CD14-positive monocyte (primary cell): ENCODE measurements around the gene FGF14. TPM values are rescaled to one million over a fixed set of nuclear protein-coding genes. Genes with fewer than 3 reads are reported as not detected.

ENCODE experiments used
- DNase-seq, 3 donors: peaks; one replicate each; pipeline ENCODE4 v3.0.0-alpha.2; 2011 to 2022
- H2AFZ ChIP-seq: 2 replicates; pipeline ENCODE4 v1.6.0; 2012; ENCODE audit warnings: mild to moderate bottlenecking, low read depth, low read length, inconsistent platforms; ENCODE audit not compliant: insufficient read depth, poor library complexity, severe bottlenecking
- H3K27ac ChIP-seq, 2 donors: 1 replicate in 1 of 2; 2 replicates in 1 of 2; pipeline ENCODE4 v1.5.1; 2012 to 2013; ENCODE audit warnings: low read length in 2 of 2, control low read depth in 1 of 2, inconsistent platforms in 1 of 2, low read depth in 1 of 2, mild to moderate bottlenecking in 1 of 2
- H3K27me3 ChIP-seq, 2 donors: one replicate each; pipeline versions ENCODE4 v1.6.0 to v1.6.1; 2011 to 2013; ENCODE audit warnings: low read length in 2 of 2; ENCODE audit not compliant: control insufficient read depth in 2 of 2, insufficient read depth in 2 of 2
- H3K36me3 ChIP-seq, 2 donors: replicated peaks in 1 of 2; 1 replicate in 1 of 2; 2 replicates in 1 of 2; pipeline versions ENCODE4 v1.5.1 to v1.6.1; 2012 to 2013; ENCODE audit warnings: low read length in 2 of 2, control low read depth in 1 of 2, inconsistent platforms in 1 of 2, mild to moderate bottlenecking in 1 of 2; ENCODE audit not compliant: insufficient read depth in 2 of 2, control insufficient read depth in 1 of 2
- H3K4me1 ChIP-seq, 2 donors: 1 replicate in 1 of 2; 2 replicates in 1 of 2; pipeline versions ENCODE4 v1.5.1 to v1.6.1; 2012 to 2013; ENCODE audit warnings: low read length in 2 of 2, control low read depth in 1 of 2, inconsistent platforms in 1 of 2, mild to moderate bottlenecking in 1 of 2, moderate library complexity in 1 of 2; ENCODE audit not compliant: insufficient read depth in 2 of 2, control insufficient read depth in 1 of 2
- H3K4me2 ChIP-seq: replicated peaks from 2 replicates; pipeline ENCODE3; 2012; ENCODE audit warnings: low read length, moderate library complexity, mild to moderate bottlenecking; ENCODE audit not compliant: poor library complexity, severe bottlenecking; ENCODE audit errors: extremely low read depth
- H3K4me3 ChIP-seq, 3 experiments: fragments of 200-600 bp in 1 of 3; sonication (generic) in 1 of 3; replicated peaks in 1 of 3; 1 replicate in 2 of 3; 2 replicates in 1 of 3; pipeline ENCODE4 v1.5.1; 2011 to 2013; ENCODE audit warnings: low read length in 3 of 3, mild to moderate bottlenecking in 3 of 3, control low read depth in 2 of 3, low read depth in 2 of 3, inconsistent platforms in 1 of 3, moderate library complexity in 1 of 3
- H3K79me2 ChIP-seq: 2 replicates; pipeline ENCODE4 v1.6.0; 2012; ENCODE audit warnings: mild to moderate bottlenecking, control low read depth, inconsistent platforms, low read length, moderate library complexity; ENCODE audit not compliant: insufficient read depth
- H3K9ac ChIP-seq: 2 replicates; pipeline ENCODE4 v1.6.0; 2017; ENCODE audit warnings: low read length, mild to moderate bottlenecking; ENCODE audit not compliant: insufficient read depth, poor library complexity, severe bottlenecking
- H3K9me3 ChIP-seq, 2 donors: replicated peaks in 1 of 2; 1 replicate in 1 of 2; 2 replicates in 1 of 2; pipeline versions ENCODE4 v1.5.1 to v1.6.1; 2012 to 2013; ENCODE audit warnings: low read length in 2 of 2, control low read depth in 1 of 2; ENCODE audit not compliant: control insufficient read depth in 1 of 2, insufficient read depth in 1 of 2
- H4K20me1 ChIP-seq: 2 replicates; pipeline ENCODE4 v1.6.0; 2012; ENCODE audit warnings: mild to moderate bottlenecking, low read length, control low read depth, moderate library complexity; ENCODE audit not compliant: insufficient read depth
- H3K27ac Mint-ChIP-seq, 7 donors: one replicate each; pipeline ENCODE4 v1.8.0; 2020; ENCODE audit warnings: mild to moderate bottlenecking in 7 of 7, mixed read lengths in 7 of 7, moderate library complexity in 6 of 7, inconsistent platforms in 2 of 7
- H3K27me3 Mint-ChIP-seq, 3 donors: one replicate each; pipeline ENCODE4 v1.8.0; 2021 to 2022; ENCODE audit warnings: low read depth in 3 of 3, mild to moderate bottlenecking in 3 of 3, mixed read lengths in 3 of 3, moderate library complexity in 3 of 3, inconsistent platforms in 1 of 3
- H3K36me3 Mint-ChIP-seq, 2 donors: one replicate each; pipeline ENCODE4 v1.8.0; 2020; ENCODE audit warnings: mixed read lengths in 2 of 2, inconsistent platforms in 1 of 2, mild to moderate bottlenecking in 1 of 2
- H3K4me1 Mint-ChIP-seq: one replicate; pipeline ENCODE4 v1.8.0; 2020; ENCODE audit warnings: mild to moderate bottlenecking, mixed read lengths
- H3K4me3 Mint-ChIP-seq, 2 donors: one replicate each; pipeline ENCODE4 v1.8.0; 2020; ENCODE audit warnings: mild to moderate bottlenecking in 2 of 2, mixed read lengths in 2 of 2, moderate library complexity in 1 of 2
- H3K9me3 Mint-ChIP-seq, 7 donors: one replicate each; pipeline ENCODE4 v1.8.0; 2020 to 2022; ENCODE audit warnings: mixed read lengths in 7 of 7, mild to moderate bottlenecking in 6 of 7, moderate library complexity in 6 of 7, inconsistent platforms in 2 of 7
- WGBS: methylation state at CpG from one replicate; pipeline ENCODE4 v1.1.5; 2013; ENCODE audit warnings: missing lambda C conversion rate; ENCODE audit not compliant: insufficient coverage; 5-methylcytosine and 5-hydroxymethylcytosine counted together
- intact Hi-C, 2 donors: fragments of 100-400 bp; cut with micrococcal nuclease; formaldehyde crosslinking; loops; one replicate each; pipeline versions ENCODE4 v1.15.0 to v1.15.1; 2023
- polyA plus RNA-seq, 3 donors: library from polyadenylated mRNA; depleted of rRNA in 1 of 3; unstranded in 2 of 3; stranded (reverse) in 1 of 3; fragments of 300-500 nt in 2 of 3; fragments of >200 nt in 1 of 3; fragmentation: Illumina TruSeq in 2 of 3; gene quantifications; 1 replicate in 2 of 3; 2 replicates in 1 of 3; pipeline ENCODE4 v1.2.3, GENCODE V29; 2012 to 2021
- TF ChIP-seq, protein P1 (sequence below): fragments of 200-600 bp; IDR thresholded peaks from one replicate; pipeline ENCODE4 v1.8.0; 2022; ENCODE audit warnings: antibody characterized with exemption, mild to moderate bottlenecking

FGF14 gene
- polyA plus RNA-seq, 3 donors, result not detected

DNA sequence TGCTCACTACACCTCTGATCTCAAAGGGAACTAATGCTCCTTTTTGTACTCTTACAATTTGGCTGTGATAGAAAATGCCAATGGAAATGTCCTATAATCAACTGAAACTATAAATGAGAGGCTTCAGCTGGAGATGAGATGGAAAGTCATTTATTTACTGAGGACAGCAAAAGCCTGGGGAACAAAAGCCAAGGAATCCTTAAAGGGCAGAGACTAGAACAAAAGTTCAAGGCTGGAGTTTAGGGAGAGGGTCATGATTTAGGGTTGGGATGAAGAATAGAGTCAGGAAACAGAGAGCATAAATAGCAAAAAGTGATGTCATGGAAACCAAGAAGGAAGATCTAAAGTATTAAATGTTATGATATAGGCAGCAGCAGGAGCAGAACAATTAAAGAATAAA, 401.1 kb downstream of the FGF14 start:
- no peak overlapping the region for H3K27ac Mint-ChIP-seq
- H3K9me3 Mint-ChIP-seq, result peaks cover 0 to 3% (median 2%) of the 10 kb centered on the region in 7 donors
- no peaks in the 10 kb centered on the region for H3K9me3 ChIP-seq
- no peaks in the 10 kb centered on the region for H3K36me3 ChIP-seq
- H3K36me3 Mint-ChIP-seq, result no peaks in the 10 kb centered on the region
- H3K4me3 Mint-ChIP-seq, result no peak overlapping the region
- no peak overlapping the region for H3K4me3 ChIP-seq
- no peaks in the 10 kb centered on the region for H3K4me1 Mint-ChIP-seq
- H3K4me1 ChIP-seq, result no peaks in the 10 kb centered on the region
- no peaks in the 10 kb centered on the region for H3K27me3 ChIP-seq
- H3K4me2 ChIP-seq, result no peak overlapping the region
- intact Hi-C loops, result no loop called here
- H3K27me3 Mint-ChIP-seq, result no peaks in the 10 kb centered on the region
- no peaks in the 10 kb centered on the region for H4K20me1 ChIP-seq
- DNase-seq, result no peak
- H3K79me2 ChIP-seq, result no peaks in the 10 kb centered on the region
- no peak overlapping the region for H2AFZ ChIP-seq
- H3K9ac ChIP-seq, result no peak overlapping the region
- no peak overlapping the region for H3K27ac ChIP-seq
- TF ChIP-seq, protein P1, sequence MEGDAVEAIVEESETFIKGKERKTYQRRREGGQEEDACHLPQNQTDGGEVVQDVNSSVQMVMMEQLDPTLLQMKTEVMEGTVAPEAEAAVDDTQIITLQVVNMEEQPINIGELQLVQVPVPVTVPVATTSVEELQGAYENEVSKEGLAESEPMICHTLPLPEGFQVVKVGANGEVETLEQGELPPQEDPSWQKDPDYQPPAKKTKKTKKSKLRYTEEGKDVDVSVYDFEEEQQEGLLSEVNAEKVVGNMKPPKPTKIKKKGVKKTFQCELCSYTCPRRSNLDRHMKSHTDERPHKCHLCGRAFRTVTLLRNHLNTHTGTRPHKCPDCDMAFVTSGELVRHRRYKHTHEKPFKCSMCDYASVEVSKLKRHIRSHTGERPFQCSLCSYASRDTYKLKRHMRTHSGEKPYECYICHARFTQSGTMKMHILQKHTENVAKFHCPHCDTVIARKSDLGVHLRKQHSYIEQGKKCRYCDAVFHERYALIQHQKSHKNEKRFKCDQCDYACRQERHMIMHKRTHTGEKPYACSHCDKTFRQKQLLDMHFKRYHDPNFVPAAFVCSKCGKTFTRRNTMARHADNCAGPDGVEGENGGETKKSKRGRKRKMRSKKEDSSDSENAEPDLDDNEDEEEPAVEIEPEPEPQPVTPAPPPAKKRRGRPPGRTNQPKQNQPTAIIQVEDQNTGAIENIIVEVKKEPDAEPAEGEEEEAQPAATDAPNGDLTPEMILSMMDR, result no peak

DNA sequence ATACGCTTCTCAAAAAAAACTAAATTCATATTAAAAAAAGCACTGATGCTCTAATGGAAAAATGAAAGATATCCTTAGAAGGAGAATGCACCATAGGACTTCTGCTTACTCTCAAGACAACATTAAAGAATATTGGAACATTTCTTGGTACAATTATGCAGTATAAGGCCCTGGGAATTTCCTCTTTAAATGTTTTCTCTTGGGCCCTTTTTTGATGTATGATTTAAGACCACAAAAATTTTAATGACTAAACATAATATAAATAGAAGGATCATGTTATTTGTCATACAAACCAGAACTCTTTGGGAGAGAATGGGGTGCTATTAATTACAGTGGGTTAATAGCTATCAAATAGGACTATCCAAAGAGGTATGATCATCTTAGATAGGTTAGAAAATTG, 403.7 kb downstream of the FGF14 start:
- intact Hi-C loops, result no loop called here
- Histone ChIP-seq H3K36me3 (no peaks in the 10 kb centered on the region), H3K27me3 (no peaks in the 10 kb centered on the region), H2AFZ (no peak overlapping the region), H3K9ac (no peak overlapping the region), H3K9me3 (no peaks in the 10 kb centered on the region), H3K4me3 (no peak overlapping the region), H4K20me1 (no peaks in the 10 kb centered on the region), H3K79me2 (no peaks in the 10 kb centered on the region), H3K4me1 (no peaks in the 10 kb centered on the region), H3K27ac (no peak overlapping the region), H3K4me2 (no peak overlapping the region)
- H3K27ac Mint-ChIP-seq, result no peak overlapping the region
- no peaks in the 10 kb centered on the region for H3K4me1 Mint-ChIP-seq
- no peaks in the 10 kb centered on the region for H3K27me3 Mint-ChIP-seq
- H3K36me3 Mint-ChIP-seq, result no peaks in the 10 kb centered on the region
- no peak overlapping the region for H3K4me3 Mint-ChIP-seq
- no CpG with 5 or more reads among the region's 1 CpG for WGBS
- TF ChIP-seq, protein P1, result no peak
- peaks cover 0 to 3% (median 2%) of the 10 kb centered on the region in 7 donors for H3K9me3 Mint-ChIP-seq
- no peak for DNase-seq
